ENCODE results near the gene SIT1.
"Not testable (repeated sequence)": the region's sequence is repeated elsewhere in the genome, so short reads cannot be mapped to it uniquely, and the experiment has no call there.

The SIT1 gene

DNA sequence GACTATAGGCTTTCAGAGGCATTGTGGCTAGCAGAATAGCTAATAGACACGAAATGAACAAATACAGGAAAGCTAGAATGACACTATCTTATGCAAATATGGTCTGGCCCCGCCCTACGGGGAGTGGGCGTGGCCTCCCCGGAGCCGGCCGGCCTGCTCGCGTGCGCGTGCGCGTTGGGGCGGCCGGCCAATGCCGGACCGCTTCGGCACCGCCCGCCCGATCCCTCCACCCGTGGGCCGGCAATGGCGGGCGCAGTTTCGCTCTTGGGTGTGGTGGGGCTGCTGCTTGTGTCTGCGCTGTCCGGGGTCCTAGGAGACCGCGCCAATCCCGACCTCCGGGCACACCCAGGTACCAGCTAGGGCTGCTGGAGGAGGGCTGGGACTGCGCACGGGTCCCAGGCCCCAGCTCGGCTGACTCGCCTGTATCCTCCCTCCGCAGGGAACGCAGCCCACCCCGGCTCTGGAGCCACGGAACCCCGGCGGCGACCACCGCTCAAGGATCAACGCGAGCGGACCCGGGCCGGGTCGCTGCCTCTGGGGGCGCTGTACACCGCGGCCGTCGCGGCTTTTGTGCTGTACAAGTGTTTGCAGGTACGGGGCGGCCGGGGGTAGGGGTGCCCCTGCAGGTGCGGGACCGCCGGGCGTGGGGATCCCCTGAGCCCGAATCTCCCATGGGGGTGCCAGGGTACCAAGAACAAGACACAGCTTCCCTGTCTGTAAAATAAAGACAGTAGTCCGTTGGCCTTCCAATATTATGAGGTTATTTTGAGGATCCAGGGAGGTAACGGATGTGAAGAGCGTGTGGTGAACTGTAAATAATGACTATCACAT lies 7.6 kb upstream of the SIT1 start, which contains the start of gene CCDC107:
CCDC107 (plus strand) TSS at position 156 of the 831 bp plus-strand sequence; CDS start at position 244, 88 bp downstream.
- peak; percentile 87 for DNase-seq

DNA sequence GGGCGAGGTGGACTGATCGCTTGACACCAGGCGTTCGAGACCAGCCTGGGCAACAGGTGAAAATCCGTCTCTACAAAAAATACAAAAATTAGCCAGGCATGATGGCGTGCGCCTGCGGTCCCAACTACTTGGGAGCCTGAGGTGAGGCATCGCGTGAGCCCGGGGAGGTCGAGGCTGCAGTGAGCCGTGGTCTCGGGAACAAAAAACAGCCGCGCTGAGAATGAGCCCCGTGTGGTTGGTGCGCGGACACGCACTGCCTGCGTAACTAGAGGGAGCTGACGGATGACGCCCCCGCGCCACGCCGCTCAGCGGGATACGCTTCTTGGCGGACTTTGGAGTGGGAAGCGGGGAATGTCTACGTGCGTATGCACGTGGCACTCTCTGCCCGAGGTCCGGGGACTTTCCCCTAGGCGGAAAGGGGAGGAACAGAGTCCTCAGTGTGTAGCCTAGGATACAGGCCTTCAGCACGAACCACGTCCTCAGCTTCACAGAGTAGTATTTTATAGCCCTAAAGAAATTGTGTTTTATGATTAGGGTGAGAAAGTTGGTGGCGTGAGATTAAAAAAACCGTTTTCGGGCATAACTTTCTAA lies 6.9 kb upstream of the SIT1 start, which contains the start of gene RMRP:
RMRP (minus strand) TSS at position 474 of the 591 bp plus-strand sequence.
- peak; percentile 98 for DNase-seq

DNA sequence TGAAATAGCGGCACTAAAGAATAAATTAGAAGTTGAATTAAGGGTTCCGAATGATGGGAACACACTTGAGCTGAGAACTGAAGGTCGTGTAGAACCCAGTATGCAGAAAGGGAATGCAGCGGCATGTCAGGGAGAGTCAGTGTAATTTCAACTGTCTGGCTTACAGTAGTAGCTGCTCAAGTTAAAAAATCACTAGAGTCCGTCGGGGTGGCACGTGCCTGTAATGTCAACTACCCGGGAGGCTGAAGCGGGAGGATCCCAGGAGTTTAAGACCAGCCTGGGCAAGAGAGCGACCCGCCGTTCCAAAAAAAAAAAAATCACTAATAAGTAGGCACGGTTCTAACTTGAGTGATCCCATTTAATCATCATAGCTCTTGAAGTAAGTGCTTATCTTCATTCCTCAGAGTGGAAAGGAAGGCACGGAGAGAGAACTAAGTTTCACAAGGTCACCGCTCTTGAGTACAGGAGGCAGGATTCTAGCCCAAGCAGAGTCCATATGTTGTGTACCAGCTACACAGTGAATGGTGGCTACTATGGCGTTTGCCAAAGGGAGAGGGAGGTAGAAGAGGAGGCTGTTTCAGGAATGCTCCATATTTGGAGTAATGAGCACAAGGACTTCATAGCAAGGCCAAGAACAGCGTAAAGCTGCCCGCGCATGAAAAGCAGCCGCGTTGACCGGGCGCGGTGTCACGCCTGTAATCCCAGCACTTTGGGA lies 6.3 kb upstream of the SIT1 start:
- DNase-seq: no peak

DNA sequence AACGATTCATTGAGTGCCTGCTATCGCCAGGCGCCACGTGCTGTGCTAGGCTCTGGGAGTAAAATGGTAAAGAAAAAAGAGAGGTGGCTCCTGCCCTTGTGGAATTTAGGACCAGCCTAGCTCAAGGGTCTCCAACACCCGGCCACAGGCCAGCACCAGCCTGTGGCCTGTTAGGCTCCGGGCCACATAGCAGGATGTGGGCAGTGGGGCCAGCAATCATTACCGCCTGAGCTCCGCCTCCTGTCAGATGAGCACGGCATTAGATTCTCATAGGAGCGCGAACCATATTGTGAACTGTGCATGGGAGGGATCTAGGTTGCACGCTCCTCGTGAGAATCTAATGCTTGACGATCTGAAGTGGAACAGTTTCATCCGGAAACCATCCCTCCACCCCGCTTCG lies 5.6 kb upstream of the SIT1 start:
- DNase-seq: no peak

DNA sequence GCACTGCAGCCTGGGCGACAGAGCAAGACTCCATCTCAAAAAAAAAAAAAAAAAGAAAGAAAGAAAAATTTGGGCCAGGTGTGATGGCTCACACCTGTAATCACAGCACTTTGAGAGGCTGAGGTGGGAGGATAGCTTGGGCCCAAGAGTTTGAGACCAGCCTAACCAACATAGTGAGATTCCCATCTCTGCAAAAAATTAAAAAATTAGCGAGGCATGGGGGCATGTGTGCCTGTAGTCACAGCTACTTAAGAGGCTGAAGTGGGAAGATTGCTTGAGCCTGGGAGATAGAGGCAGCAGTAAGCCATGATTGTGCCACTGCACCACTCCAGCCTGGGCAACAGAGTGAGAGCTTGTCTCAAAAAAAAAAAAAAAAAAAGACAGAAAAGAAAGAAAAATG lies 2.9 kb upstream of the SIT1 start:
- no peak for DNase-seq

DNA sequence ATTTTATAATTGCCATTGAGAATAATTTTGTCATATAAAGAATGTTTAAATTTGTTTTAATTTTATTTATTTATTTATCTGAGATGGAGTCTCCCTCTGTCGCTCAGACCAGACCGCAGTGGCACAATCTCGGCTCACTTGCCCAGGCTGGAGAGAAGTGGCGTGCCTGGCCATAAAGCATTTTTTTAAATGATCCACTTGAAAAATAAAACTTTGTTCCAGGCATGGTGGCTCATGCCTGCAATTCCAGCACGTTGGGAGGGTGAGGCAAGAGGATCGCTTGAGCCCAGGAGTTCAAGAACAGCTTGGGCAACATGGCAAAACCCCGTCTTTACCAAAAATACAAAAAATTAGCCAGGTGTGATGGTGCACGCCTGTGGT lies 2.1 kb upstream of the SIT1 start:
- DNase-seq: no peak

DNA sequence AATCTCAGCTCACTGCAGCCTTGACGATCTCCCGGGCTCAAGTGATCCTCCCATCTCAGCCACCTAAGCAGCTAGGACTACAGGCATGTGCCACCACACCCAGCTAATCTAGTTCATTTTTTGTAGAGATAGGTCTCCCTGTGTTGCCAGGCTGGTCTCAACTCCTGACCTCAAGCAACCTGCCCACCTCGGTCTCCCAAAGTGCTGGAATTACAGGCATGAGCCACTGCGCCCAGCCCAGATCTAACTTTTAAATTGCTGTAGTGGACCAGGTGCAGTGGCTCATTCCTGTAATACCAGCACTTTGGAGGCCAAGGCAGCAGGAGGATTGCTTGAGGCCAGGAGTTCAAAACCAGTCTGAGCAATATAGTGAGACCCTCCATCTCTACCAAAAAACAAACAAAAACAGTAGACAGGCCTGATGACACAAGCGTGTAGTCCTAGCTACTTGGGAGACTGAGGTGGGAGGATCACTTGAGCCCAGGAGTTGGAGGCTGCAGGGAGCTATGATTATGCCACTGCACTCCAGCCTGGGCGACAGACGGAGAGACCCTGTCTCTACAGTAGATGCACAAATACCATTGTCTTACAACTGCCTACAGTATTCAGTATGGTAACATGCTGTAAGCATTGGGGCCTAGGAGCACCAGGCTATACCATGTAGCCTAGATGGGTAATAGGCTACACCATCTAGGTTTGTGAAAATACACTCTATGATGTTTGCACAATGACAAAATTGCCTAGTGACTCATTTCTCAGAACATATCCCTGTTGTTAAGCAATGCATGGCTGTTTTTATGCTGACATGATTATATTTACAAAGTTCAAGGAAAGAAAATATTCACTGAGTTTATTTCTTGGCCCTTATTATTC lies 1.5 kb upstream of the SIT1 start:
- DNase-seq: no peak

DNA sequence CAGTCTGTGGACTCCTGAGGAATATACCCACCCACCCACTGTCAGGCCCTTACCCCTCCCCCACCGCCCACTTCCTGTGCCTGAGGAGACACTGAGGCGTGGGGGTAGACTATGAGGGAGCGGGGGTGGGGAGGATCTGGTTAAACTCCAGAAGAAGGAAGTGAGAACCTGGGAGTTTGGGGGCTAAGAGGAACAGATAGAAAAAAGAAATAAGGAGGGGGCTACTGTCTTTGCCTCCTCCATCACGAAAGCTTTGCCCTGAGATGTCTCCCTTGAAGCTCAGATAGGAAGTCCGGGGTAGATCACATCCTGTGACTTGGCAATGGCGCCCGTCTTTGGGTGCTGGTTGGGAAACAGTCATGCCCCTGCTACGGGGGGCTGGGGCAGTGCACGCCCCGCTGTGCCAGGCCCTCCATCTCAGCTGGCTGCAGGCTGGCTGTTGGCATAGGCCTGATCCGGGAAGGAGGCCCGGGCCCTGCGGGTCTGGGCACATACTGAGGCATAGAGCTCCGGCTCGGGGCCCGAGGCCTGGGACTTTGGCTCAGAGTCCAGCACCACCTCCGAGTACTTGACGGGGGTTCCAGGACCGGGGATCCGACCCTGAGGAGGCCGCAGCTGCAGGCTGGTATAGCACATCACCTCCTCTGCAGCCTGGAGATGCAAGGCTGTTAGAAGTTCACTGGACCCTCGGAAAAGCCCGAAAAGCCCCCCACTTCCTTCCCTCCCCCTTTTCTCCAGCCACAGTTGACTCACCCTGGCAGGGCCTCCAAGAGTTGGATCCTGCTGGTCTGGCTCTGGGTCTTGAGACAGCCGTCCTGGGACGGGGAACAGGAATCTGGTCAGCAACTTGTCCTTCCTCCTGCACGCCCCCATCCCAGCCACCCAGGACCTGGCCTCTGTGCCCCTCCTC lies 1.0 kb downstream of the SIT1 start:
- peak; percentile 64 for DNase-seq

DNA sequence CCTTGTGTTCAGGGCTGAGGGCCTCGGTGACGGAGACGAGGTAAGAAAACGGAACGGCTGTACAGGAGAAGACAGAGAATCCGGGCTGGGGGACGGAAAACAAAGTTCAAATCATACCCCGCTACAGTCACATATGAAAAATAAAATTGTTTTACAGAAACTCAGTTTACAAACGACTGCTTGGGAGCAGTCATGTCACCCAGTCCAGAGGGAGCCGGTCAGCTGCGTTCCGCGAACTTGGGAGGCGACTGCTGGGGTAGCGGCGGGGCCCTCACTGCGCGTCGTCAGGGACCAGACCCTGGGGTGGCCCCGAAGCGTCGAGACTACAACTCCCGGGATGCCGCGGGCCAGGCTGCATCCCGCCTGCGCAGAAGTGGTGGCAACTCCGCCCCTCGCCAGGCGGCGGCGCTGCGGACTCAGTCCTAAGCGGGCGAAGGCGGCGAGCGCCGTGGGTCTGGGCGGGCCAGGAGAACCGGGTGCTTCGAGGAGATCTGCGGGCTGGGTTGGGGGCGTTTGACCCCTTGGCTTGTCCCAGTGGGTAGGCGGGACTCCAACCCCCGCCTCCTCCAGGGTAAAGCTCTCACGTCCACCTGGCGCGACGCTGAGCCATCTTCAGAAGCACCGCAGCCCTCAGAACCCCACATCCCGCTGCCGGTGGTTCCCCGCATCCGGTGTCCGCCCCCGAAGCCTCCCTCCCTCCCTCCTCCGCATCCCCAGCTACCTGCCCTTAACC lies 4.0 kb downstream of the SIT1 start:
- peak; percentile 94 for DNase-seq

DNA sequence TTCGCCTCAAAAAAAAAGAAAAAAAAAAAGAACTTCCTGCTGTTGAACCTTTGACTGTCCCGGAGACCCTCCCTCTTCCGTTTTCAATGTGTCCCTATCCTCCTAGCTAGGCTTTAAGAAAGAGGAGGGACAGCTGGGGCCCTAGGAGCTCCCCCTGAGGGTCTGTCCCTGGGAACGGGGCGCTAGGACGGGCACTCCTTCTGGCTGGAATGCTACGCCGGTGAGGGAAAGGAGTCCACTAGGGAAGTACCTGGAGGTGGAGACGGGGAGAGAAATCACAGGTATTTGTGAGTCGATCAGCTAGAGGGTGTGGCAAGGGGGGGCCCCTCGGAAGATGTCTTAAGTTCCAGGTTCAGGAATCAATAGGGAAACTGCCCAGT lies 4.6 kb downstream of the SIT1 start:
- no peak for DNase-seq

DNA sequence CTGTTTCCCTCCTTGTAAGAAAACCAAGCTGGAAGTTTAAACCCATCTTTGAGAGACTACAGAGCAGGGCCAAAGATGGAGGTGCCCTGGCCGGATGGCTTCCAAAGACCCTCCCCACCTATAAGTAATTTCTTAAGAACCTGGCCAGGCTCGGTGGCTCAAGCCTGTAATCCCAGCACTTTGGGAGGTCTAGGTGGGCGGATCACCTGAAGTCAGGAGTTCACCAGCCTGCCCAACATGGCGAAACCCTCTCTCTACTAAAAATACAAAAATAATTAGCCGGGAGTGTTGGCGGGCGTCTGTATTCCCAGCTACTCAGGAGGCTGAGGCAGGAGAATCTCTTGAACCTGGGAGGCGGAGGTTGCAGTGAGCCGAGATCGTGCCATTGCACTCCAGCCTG lies 5.0 kb downstream of the SIT1 start:
- not testable (repeated sequence) for DNase-seq

DNA sequence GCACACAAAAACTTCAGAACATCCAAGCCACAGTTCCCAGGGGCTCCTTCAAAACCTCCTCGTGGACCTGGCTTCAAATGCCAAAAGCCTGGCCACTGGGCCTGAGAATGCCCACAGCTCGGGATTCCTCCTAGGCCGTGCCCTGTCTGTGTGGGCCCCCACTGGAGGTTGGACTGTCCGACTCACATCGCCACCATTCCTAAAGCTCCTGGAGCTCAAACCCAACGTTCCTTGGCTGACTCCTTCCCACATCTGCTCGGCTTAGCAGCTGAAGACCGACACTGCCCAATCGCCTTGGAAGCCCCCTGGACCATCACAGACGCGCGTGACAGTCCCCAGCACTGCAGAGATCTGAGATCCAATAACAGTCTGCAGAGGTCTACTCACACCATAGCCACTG lies 7.7 kb downstream of the SIT1 start:
- DNase-seq: no peak

DNA sequence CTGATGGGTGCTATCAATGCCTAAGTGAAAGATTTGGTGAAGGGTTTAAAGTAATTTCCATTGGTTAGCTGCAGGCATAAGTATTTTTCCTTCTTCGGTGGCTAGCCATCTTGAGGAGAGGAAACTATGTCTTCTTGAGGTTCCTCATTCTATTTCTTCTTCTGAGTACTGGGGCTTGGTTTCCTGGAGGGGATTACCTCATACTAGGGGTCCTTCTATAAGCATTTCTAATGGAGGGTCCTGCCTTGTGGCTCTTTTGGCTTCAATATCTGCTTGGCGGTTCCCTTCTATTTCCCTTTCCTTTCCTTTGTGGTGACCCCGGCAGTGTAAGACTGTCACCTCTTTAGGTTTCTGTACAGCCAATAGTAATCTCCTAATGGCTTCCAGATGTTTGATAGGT lies 9.3 kb downstream of the SIT1 start:
- DNase-seq: not testable (repeated sequence)

DNA sequence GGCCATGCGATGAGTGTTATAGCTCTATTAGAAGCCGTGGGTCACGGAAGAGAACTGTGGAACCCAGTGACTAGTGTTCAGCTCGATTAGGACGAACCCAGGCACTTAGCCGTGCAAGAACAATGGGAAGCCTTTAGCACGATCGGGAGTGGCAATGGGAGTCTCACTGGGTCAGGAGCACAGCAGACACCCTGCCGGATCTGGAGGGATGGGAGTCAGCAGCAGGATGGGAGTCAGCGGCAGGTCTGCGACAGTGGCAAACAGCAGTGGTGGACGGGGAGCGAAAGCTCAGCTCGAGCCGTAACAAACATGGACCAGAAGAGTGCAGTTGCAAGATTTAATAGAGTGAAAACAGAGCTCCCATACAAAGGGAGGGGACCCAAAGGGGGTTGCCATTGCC lies 10.3 kb downstream of the SIT1 start:
- DNase-seq: not testable (repeated sequence)

DNA sequence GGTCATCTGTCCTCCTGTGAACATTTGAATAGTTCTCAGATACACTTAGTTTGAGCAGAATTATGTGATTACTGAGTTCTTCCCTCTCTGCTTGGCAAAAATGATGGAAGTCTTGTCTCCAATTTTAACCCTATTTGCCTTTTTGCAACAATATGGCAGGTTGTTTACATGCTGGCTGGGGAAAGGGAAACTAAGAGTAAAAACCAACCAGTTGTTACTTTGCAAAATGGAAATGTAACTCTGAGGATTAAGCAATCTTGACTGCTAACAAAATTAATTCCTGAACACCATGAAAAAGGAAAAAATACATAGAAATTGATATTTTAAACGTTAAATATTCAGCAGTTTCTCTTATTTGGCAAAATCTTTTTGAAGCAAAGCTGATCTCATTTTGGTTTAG lies 11.1 kb downstream of the SIT1 start:
- no peak for DNase-seq

DNA sequence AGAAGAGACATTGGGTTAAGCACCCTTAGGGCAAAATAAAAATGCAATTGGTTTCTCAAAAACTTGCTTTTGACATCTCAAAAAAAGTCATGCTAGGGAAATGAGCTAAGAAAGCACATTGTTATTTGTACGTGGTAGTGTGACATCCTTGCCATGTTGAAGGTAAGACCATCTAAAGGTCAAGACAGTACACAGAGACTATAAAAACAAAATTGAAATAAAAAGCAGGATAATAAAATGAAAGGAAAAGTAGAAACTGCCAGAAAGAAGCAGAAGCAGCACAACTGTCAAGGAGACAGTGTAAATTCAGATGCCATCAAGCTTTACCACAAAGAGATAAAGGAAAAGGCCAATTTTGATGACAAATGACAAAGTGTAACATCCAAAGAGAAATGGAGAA lies 11.5 kb downstream of the SIT1 start:
- DNase-seq: not testable (repeated sequence)

DNA sequence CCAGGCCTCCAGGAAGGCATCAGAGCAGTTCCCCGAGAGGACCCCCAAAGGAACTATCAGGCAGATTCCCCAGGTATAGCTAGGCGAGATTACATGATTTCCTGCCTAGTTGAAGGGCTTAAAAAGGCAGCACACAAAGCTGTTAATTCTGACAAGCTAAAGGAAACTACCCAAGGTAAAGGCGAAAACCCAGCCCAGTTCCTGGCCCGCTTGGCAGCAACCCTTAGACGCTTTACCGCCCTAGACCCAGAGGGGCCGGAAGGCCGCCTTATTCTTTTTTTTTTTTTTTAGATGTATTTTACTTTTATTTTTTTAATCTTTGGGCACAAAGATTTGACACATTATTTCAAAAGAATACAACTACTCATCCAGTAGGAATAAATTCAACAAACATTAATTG lies 12.0 kb downstream of the SIT1 start:
- peak; percentile 20 for DNase-seq

DNA sequence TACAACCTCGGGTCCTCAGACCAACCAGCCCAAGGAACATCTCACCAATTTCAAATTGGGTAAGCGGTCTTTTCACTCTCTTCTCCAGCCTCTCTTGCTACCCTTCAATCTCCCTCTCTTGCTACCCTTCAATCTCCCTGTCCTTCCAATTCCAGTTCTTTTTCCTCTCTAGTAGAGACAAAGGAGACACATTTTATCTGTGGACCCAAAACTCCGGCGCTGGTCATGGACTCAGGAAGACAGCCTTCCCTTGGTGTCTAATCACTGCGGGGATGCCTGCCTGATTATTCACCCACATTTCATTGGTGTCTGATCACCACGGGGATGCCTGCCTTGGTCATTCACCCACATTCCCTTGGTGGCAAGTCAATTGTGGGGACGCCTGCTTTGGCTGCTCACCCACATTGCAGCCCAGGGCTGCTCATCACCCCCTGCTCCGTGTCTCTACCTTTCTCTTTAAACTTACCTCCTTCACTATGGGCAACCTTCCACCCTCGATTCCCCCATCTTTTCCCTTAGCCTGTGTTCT lies 13.2 kb downstream of the SIT1 start:
- DNase-seq: not testable (repeated sequence)

DNA sequence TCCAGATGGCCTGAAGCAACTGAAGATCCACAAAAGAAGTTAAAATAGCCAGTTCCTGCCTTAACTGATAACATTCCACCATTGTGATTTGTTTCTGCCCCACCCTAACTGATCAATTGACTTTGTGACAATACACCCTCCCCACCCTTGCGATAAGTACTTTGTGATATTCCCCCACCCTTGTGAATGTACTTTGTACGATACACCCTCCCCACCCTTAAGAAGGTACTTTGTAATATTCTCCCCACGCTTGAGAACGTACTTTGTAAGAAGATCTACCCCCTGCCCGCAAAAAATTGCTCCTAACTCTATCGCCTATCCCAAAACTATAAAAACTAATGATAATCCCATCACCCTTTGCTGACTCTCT lies 13.9 kb downstream of the SIT1 start:
- DNase-seq: not testable (repeated sequence)

DNA sequence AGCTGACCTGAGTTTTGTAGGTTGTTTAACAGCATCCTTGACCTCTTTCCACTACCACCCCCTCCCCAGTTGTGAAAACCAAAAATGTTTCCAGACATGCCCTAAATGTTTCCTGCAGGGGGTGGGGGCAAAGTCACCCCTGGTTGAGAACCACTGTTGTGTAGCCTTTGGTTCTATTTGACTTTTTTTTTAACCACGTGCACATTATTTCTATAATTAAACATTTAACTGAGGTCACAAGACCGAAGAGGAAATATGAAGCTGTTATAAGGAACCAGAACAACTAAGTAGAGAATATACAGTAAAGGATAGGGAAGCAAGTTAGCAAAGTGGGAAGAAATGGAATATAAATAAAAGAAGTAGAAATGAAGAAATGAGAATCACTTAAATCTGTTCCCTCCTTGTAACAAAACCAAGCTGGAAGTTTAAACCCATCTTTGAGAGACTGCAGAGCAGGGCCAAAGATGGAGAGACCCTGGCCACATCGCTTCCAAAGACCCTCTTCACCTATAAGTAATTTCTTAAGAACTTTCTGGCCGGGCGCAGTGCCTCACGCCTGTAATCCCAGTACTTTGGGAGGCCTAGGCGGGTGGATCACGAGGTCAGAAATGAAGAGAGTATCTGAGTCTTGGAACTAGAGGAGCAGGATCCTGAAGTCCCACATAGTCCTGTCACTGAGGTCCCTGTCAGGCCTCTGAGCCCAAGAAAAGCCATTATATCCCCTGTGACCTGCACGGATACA lies 14.4 kb downstream of the SIT1 start:
- DNase-seq: no peak
